Fibroblast of skin of back (primary cell): ENCODE results near the gene CCKAR. TPM values are rescaled to one million over a fixed set of nuclear protein-coding genes. Genes with fewer than 3 reads are reported as not detected.
"Not testable (repeated sequence)": the region's sequence is repeated elsewhere in the genome, so short reads cannot be mapped to it uniquely, and the experiment has no call there.

ENCODE experiments used
- DNase-seq: peaks from one replicate; pipeline ENCODE4 v3.0.0-alpha.2; 2013
- polyA plus RNA-seq, 2 experiments: library from polyadenylated mRNA; unstranded; fragments of 120-200 nt; gene quantifications; one replicate each; pipeline ENCODE4 v1.2.1, GENCODE V29; 2013; ENCODE audit not compliant: insufficient read length in 2 of 2

CCKAR gene, protein sequence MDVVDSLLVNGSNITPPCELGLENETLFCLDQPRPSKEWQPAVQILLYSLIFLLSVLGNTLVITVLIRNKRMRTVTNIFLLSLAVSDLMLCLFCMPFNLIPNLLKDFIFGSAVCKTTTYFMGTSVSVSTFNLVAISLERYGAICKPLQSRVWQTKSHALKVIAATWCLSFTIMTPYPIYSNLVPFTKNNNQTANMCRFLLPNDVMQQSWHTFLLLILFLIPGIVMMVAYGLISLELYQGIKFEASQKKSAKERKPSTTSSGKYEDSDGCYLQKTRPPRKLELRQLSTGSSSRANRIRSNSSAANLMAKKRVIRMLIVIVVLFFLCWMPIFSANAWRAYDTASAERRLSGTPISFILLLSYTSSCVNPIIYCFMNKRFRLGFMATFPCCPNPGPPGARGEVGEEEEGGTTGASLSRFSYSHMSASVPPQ
- not detected for polyA plus RNA-seq (2013, experiment 1 of 2; ENCODE audit: insufficient read length)
- not detected for polyA plus RNA-seq (2013, experiment 2 of 2; ENCODE audit: insufficient read length)

DNA sequence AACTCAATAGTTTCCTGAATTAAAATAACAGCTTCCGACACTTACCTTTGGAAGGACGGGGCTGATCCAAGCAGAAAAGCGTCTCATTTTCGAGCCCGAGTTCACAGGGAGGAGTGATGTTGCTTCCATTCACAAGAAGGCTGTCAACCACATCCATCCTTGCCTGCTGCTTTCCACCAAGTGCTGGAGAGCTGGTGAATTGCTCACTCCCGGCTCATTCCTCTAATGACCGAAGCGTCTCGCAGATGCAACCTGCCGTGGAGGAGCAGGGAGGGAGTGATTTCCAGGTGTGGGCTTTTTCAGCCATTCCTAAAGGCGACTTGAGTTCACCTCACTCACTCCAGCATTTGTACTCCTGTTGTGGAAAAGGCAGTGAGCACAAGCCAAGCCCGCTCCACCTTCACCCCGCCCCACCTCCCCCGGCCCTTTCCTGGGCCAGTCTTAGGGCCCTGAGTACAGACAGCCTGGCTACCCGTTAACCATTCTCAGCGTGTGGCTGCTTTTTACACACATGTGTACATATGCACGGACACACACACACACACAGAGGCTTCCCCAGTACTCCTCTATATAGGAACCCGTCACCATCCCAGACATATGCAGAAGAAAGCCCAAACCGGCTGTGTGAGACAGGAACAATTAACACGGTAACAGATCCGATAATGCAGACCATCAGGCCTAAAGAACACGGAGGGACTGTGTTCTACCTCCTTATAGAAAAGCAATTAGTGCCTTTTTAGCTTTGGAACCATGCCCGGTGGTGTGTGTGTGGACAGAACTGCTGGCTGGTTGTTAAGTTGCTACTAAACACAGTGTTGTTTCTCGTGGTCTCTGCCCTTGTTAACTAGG is at the start of gene CCKAR:
Gene CCKAR, minus strand, starts transcription at position 374 of the 849 bp plus-strand sequence. Its CDS starts 217 bp downstream, at position 157.
- no peak for DNase-seq

DNA sequence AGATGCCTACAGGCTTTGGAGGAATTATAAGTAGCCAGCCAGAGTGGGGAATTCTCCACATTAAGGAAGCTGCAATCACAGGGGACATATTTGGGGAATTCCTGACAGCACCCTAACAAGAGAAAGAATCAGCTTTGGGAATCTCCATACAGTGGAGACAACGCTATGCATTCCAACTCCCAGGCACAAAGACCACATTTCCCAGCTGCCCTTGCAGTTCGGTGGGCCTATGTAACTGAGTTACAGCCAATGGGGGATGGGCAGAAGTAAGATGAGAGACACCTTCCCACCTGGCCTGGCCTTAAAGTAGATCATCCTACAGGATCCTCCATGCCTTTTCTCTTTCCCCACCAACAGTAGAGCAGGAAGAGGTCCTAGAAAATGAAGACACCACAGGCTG is 43.4 kb upstream of the CCKAR start:
- no peak for DNase-seq

DNA sequence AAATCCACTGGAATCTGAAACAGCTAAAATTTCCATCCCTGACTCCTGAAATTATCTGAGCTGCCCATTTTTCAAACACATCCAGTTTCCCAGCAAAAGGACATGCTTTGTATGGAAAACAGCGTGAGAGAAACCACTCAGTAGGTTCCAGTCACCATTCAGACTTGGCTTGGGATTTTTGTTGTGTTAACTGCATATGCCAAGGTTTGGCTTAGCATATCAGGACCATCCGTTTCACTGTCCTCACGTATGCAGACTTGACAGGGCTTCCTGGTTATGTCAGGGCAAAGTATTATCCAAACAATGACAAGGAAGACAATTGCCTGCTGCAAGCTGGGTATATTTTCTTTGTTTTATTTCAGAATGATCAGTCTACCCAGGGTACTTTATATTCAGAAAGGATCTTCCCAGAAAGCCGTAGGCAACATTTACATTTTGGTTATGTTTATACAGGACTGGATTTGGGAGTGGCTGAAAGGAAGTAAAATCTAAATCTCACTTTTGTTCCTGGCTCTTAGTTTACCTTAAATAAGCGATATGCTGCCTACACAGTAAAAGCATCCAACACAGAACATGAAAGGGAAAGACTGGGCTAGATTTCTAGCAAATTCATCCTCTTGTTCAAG is 41.3 kb upstream of the CCKAR start:
- no peak for DNase-seq

DNA sequence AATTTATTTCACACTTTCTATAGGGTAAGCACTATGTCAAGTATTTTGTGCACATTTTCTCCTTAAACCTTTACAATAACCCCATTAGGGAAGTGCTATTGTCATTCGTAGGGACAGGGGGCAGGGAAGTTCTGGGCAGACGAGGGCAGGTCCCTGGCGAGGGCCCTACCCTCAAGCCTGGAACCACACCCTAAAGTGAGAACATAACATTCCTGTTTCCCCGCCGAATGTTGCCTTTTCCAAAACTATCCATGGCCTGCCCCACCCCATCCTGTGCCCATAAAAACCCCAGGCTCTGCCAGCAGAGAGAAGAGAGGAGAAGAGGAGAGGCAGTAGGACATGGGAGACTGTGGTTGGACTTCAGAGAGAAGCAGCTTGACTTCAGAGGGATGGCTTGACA is 39.8 kb upstream of the CCKAR start:
- no peak for DNase-seq

DNA sequence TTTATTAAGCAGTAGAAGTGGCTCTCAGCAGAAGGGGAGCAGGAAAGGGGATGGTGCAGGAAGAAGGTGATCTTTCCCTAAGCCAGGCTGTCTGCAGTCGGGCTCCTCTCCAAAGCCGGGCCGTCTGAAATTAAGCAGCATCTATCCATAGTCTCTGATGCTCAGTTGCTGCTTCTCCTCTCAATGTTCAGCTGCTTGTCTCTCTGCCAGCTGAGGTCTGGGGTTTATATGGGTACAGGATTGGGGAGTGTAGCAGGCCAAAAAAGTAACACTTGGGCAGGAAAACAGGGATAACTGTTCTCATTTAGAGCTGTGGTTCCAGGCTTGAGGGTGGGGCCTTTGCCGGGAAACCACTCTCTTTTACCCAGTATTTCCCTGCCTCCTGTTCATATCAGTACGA is 39.2 kb upstream of the CCKAR start:
- no peak for DNase-seq

DNA sequence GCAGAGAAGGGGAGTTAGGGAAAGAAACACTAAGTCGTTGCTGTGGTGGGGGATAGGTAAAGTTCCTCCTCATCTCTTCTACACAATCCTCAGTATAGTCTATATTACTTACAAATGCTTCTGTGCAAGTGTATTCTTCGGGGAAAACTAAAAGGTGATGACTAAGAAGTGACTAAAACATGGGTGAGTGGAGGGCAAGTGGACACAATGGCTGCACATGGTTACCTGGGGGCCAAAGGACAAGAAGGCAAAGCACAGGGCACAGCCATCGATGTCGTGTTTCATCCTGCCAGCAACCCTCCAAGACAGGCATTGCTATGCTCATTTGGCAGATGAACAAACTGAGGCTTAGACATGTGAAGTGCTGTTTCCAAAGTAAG is 35.5 kb upstream of the CCKAR start:
- no peak for DNase-seq

DNA sequence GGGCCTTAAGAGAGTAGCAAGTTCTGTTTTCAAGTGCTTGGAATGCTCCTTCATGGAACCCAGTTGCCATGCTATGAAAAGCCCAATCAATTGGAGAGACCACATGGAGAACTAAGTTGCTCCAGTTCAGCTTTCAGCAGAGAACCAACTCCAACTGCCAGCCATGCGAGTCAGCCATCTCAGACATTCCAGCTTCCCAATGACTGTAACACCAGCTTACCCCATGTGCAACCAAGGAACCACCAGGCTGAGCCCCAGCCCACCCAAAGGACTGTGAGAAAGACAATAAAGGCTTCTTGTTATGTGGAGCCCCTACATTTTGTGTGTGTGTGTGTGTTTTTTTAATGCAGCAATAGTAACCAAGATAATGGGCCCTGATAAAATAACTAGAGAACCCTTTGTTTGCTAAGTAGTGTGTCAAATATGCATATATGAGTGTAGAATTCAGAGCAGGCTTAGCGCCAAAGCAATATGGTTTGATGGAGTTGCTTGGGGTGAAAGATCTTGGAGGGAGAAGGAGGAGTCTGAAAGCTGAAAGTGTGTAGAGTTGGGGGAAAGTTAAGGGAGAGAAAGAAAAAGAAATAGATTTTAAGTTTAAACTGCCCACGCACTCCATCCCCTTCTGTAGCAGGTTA is 35.0 kb upstream of the CCKAR start:
- peak; percentile 78 for DNase-seq

DNA sequence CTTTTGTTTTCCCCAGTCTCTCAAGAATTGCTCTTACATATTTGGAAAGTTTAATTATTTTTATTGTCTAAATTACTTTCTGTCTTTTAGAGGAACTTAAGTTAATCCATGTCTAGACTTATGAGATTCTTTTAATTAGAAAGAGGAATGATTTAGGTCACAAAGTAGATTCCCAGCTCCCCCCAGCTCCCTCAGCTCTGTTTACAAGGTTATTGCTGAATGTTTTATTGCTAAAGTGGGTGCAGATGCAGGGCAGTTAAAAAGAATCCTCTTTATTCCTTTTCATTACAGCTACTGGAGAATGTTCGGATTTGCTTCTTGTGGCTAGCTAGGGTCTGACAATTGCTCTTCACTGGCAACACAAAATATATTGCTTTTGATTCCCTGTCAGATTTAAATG is 33.7 kb upstream of the CCKAR start:
- DNase-seq, result no peak

DNA sequence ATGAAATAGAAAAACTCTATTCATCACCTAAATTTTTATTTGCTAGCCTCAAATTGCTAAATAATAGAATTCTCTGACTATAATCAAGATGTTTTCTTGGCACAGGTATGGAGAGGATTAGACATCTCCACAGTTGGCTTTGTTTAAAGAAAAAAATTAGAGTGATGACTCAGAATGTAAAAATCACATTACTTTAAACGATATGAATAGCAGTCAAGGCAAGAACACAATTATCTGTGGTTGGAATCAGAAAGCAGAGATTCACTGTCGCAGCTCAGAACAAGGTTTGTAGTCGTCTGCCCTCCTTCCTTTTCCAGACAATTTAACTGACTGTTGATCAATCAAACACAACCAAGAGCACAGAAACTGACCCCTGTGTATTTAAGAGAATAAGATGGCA is 32.2 kb upstream of the CCKAR start:
- peak; percentile 19 for DNase-seq

DNA sequence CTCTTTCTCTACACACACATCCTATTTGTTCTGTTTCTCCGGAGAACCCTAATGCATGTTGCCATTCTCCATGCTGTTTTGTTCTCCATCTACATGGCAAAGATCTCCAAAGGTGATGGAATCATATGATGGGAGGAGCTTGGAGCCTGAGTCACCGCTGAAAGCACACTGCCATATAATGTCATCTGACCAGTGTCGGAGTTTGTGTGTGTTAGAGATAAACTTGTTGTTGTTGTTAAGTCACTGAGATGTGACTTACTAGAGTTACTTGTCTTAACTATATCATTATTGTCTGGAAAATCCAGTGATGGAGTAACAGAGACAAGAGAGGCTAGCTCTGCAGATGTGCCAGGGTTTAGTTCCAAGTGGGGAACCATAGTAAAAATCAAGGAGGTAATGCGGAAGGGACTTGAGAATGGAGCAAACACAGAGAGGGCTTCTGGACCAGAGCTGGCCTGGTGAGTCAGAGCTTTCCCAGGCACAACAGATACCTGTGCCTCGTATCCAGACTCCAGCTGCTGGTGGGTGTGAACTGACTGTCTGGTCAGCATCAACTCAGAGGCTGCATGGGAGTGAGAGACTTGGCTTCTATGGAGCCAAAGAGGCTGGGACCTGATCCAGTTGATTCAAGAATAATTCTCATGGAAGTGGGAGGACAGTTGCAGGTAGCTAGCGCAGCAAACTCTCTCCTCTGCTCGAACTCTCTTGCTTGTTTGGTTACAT is 30.6 kb upstream of the CCKAR start:
- DNase-seq, result no peak

DNA sequence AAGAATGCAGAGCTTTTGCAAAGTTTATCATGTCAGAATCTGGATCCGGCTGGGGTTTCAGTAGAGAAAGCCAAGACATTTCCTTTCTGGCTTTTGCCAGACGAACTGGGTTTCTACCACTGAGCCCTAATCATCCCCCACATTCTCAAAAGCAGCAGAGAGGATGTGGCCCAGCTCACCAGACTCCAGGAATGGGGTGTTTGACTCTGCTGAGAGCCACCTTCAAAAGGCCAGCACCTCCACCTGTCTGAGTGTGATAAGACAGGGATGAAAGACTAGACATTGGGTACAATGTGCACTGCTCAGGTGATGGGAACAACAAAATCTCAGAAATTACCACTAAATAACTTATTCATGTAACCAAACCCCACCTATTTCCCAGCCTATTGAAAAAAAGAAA is 25.7 kb upstream of the CCKAR start:
- DNase-seq, result no peak

DNA sequence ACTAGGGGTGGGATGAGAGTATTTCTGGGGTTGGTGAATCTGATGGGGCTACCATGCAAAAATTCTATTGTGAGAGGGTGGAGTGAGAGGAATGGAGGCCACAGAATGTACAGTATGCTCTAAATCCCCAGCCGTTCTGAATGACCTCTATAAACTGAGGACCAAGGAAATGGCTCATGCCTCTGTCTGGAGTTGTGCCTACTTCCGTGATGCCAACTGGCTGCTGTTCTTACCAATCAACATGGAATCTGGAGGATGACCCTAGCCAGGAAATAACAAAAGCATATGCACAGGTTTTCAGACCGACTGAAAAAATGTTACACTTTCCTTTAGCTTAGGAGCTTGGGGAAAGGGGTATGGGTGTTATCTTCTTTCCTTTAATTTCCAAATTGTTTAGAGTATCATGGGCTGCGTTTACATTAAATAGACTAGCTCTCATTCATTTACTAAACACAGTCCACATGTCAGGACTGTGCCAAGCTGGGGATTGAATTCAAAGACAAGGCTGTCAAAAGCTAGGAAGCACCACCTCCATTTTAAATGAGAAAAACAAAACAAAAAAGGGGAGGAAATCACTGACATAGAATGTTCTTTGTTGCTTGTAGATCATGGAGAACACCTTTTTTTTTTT is 20.2 kb upstream of the CCKAR start:
- DNase-seq, result no peak

DNA sequence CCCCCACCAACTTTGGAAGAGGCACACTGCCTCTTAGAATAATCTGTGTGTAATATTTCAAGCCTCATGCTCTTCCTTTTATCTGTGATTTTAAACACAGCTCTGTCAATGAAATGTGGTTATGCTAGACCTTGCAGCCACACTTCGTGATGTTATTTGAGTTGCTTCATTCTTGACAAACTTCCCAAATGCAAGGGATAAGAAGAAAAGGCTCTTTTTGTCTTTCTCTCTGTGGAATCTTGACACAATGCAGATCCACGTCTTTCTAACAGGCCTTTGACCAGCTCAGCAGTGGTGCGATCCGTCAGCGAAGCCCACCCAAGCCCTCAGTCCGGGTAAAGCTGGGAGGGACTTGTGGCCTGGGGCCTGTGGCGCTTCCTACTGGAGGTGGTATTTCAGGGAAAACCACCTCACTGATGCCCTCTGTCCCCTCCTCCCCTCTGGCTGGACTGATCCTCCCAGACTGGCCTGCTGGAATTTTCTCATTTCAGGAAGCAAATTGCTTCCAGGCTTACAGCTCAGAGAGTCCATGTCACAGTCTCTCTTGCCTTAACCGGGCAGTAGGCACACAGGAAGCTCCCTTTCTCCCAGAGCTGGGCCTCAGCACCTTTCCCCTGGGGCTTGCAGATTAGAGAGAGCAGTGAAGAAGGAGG is 19.5 kb upstream of the CCKAR start:
- no peak for DNase-seq

DNA sequence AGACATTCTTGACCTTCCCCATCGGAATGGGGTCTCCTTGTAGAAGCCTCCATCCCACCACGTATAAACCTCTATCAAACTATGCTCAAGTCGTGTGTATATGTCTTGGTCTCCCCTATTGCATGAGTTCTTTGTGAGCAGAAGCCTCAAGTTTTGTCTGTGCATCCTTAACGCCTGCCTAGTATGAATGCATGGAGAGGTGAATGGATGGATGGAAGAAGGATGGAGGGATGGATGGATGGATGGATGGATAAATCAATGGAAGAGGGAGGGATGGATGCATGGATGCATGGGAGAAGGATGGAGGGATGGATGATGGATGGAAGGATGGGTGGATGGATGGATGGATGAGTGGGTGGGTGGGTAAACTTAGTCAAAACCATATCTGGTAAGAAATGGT is 17.0 kb upstream of the CCKAR start:
- no peak for DNase-seq

DNA sequence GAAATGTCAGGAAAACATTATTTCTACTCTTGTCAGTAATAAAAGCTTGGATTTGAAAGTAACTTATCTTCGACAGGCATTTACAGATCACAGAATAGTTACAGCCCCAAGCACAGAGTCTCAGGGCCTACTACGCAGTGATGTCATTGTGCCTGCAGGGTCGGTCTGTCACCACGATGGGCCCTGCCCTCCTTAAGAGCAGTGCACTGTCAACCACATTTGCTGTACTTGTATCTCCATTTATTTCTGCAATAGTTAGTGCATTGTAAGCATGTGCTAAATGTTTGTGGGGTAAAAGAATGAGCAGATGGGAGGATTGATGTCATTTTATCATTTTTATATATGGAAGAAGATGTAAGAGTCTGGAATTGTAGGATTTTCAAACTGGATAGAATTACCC is 13.6 kb upstream of the CCKAR start:
- no peak for DNase-seq

DNA sequence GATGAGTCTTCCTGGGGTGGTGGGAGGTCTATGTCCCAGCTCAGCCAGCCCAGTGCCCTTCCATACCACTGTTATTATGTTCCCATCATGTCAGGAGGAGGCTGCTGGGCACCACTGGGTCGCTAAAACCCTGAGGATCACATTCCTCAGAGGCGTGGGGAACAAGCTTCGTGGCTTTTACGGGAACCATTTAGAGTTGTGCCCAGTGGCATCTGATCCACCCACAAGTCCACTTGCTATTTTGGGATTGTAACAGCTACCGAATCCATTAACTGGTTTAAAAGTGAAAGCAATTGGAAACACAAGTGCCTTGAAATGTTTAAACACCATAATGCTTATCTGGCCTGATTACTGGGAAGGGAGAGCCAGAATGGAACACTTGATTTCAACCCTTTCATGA is 13.1 kb upstream of the CCKAR start:
- no peak for DNase-seq

DNA sequence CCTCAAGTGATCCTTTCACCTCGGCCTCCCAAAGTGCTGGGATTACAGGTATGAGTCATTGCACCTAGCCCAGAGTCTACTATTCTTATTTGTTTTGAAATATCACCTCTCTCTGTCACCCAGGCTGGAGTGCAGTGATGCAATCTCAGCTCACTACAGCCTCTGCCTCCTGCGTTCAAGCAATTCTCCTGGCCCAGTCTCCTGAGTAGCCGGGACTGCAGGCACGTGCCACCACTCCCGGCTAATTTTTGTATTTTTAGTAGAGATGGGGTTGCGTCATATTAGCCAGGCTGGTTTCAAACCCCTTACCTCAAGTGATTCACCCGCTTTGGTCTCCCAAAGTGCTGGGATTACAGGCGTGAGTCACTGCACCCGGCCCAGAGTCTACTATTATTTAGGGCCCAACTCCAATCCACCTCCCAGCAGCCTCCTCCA is 10.3 kb upstream of the CCKAR start:
- DNase-seq, result not testable (repeated sequence)

DNA sequence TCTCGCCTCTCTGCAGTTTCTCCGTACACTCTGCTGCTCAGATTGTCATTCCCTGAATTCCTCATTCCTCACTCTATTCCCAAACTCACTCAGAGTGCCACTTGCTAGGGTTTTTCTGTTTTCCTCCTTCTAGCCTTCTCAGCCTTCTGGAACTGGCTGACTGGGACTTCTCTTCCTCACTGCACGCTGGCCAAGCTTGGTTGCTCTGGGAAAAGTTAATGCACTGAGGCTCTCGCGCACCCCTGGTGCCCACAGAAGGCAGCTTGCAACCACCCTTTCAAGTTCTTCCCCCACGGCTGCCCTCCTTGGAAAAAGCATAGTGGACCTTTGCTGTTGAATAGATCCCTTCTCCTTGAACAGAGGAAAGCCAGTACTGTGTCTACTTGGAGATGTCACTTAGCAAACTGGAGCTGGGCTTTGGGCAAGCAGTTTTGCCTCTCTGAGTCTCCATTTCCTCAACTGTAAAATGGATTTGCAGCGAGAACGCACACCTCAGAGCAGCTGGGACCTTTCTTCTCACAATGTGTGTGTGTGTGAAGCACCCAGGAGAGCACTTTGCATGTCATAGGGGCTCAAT is 6.0 kb upstream of the CCKAR start:
- no peak for DNase-seq

DNA sequence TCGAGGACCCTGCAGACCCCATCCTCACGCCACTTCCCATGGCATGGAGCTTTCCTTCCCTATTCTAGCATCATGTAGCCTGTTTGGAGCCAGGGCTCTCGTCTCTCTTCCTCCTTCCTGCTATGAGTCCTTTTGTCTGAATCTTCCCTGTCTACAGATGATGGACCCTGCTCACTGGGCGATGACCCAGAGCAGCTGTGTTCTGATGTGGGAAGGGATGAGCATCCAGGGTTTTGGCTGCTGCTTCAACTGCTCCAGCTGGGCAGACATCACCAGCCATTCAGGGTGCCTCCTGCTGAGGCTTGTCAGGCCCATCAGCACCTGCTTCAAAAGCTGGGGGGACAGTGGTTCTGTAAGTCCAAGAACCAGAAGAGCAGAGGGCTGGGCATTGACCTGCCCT is 3.2 kb upstream of the CCKAR start:
- no peak for DNase-seq

DNA sequence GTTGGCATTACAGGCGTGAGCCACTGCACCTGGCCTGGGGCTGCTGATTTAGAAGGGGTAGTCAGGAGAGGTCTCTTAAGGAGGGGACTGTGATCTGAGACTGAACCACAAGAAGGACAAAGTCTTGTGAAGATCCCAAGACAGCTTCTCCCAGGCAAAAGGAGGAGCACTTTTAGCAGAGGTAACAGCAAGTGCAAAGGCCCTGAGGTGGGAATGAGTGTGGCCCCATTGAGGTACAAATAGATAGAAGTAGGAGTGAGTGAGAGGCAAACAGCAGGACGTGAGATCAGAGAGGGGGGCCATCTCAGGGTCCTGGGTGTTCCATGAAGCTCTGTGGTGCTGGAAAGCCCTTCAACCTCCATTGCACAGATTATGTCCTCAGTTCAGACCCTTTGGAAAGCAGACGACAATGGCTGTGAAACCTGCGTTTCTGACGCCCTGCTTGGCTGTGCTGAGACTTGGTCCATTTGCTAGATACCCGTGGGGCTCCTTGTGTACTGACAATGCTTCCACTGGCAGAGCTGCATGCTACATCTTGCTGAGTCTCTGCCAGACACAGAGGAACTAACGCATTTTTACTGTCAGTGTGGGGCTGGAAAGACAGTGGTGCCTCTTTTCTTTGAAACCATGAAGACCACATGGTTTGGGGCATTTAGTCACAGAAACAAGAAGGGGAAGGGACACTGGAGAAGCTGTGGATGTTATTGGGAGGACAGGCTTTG is 1.3 kb upstream of the CCKAR start:
- no peak for DNase-seq
